Loucy (cell line): Measurements from ENCODE around the gene KCNS1.

Source experiments
- H2AFZ ChIP-seq: fragments of 200-600 bp; sonication (generic); 2 replicates; pipeline ENCODE4 v1.6.0; 2016; ENCODE audit warnings: antibody characterized with exemption, mild to moderate bottlenecking, low read length, moderate library complexity
- H3F3A ChIP-seq: fragments of 200-600 bp; 2 replicates; pipeline ENCODE4 v1.6.0; 2016; ENCODE audit warnings: antibody characterized with exemption, low read depth, mild to moderate bottlenecking
- H3K27me3 ChIP-seq: fragments of 200-600 bp; sonication (generic); 2 replicates; pipeline ENCODE4 v1.6.1; 2014; ENCODE audit warnings: low read length, mild to moderate bottlenecking; ENCODE audit not compliant: insufficient read depth, poor library complexity, severe bottlenecking
- H3K36me3 ChIP-seq: fragments of 200-600 bp; sonication (generic); 2 replicates; pipeline ENCODE4 v1.6.1; 2016; ENCODE audit warnings: low read length; ENCODE audit not compliant: insufficient read depth
- H3K4me1 ChIP-seq: fragments of 200-600 bp; sonication (generic); 2 replicates; pipeline ENCODE4 v1.5.1; 2014; ENCODE audit warnings: low read length, mild to moderate bottlenecking; ENCODE audit not compliant: insufficient read depth, poor library complexity, severe bottlenecking
- H3K4me2 ChIP-seq: fragments of 200-600 bp; sonication (generic); 2 replicates; pipeline ENCODE4 v1.6.0; 2014; ENCODE audit warnings: antibody characterized with exemption, low read length, low read depth, mild to moderate bottlenecking; ENCODE audit not compliant: poor library complexity, severe bottlenecking
- H3K4me3 ChIP-seq: fragments of 200-600 bp; sonication (generic); 2 replicates; pipeline ENCODE4 v1.5.1; 2014; ENCODE audit warnings: low read length, mild to moderate bottlenecking, mixed read lengths; ENCODE audit not compliant: poor library complexity, severe bottlenecking
- H3K79me2 ChIP-seq: fragments of 200-600 bp; sonication (generic); 2 replicates; pipeline ENCODE4 v1.6.1; 2014; ENCODE audit warnings: low read length; ENCODE audit not compliant: insufficient read depth
- H3K9ac ChIP-seq: fragments of 200-600 bp; sonication (generic); 2 replicates; pipeline ENCODE4 v1.6.0; 2014; ENCODE audit warnings: mild to moderate bottlenecking, low read depth, low read length, moderate library complexity; ENCODE audit not compliant: poor library complexity, severe bottlenecking
- H3K9me2 ChIP-seq: fragments of 200-600 bp; sonication (generic); replicated peaks from 2 replicates; pipeline ENCODE4 v1.6.1; 2016; ENCODE audit warnings: low read depth, low read length, mixed read lengths
- H3K9me3 ChIP-seq: fragments of 200-600 bp; sonication (generic); 2 replicates; pipeline ENCODE4 v1.6.1; 2014; ENCODE audit warnings: mild to moderate bottlenecking, antibody characterized with exemption, low read length, low read depth; ENCODE audit not compliant: insufficient read depth
- H4K20me1 ChIP-seq: fragments of 200-600 bp; sonication (generic); 2 replicates; pipeline ENCODE4 v1.6.0; 2014; ENCODE audit warnings: antibody characterized with exemption, low read length, mild to moderate bottlenecking; ENCODE audit not compliant: insufficient read depth, poor library complexity, severe bottlenecking
- CTCF ChIP-seq: fragments of 200-600 bp; sonication (generic); conservative IDR thresholded peaks from 2 replicates; pipeline ENCODE4 v1.5.1; 2014; ENCODE audit warnings: mild to moderate bottlenecking, antibody characterized with exemption, low read length
- EZH2phosphoT487 ChIP-seq: fragments of 200-600 bp; IDR thresholded peaks from 2 replicates; pipeline ENCODE4 v1.6.1; 2018; ENCODE audit warnings: antibody characterized with exemption, mild to moderate bottlenecking, moderate library complexity, borderline replicate concordance

Gene KCNS1

GRCh38 chr20:45085867-45086266 lies 15.1 kb downstream of the KCNS1 start:
- H3K9me3 ChIP-seq = no peaks in the 10 kb centered on the region; the same call in 1 of the 2 replicates
- peak overlapping the region; percentile 3 for H3K4me2 ChIP-seq
- no peaks in the 10 kb centered on the region for H3F3A ChIP-seq
- no peak overlapping the region for H2AFZ ChIP-seq
- H3K4me1 ChIP-seq = peaks cover 26% of the 10 kb centered on the region
- H3K27me3 ChIP-seq = no peaks in the 10 kb centered on the region
- H3K9me2 ChIP-seq = no peaks in the 10 kb centered on the region
- no peaks in the 10 kb centered on the region for H4K20me1 ChIP-seq
- peaks cover 15% of the 10 kb centered on the region; the same call in 1 of the 2 replicates for H3K36me3 ChIP-seq
- H3K9ac ChIP-seq = no peak overlapping the region
- H3K79me2 ChIP-seq = no peaks in the 10 kb centered on the region
- no peak for TF ChIP-seq CTCF
- no peak for TF ChIP-seq EZH2phosphoT487
- no peak overlapping the region for H3K4me3 ChIP-seq

- H2AFZ ChIP-seq = no peak overlapping the region
- TF ChIP-seq EZH2phosphoT487 (no peak), CTCF (no peak)
- peak overlapping the region; percentile 3 for H3K4me2 ChIP-seq
- peaks cover 15% of the 10 kb centered on the region; the same call in 1 of the 2 replicates for H3K36me3 ChIP-seq
- H3K27me3 ChIP-seq = no peaks in the 10 kb centered on the region
- no peaks in the 10 kb centered on the region for H4K20me1 ChIP-seq
- no peaks in the 10 kb centered on the region for H3K9me2 ChIP-seq
- no peaks in the 10 kb centered on the region for H3K79me2 ChIP-seq
- H3K9me3 ChIP-seq = no peaks in the 10 kb centered on the region; the same call in 1 of the 2 replicates
- H3K4me1 ChIP-seq = peaks cover 26% of the 10 kb centered on the region
- H3K4me3 ChIP-seq = no peak overlapping the region
- H3K9ac ChIP-seq = no peak overlapping the region
- no peaks in the 10 kb centered on the region for H3F3A ChIP-seq
Observed at GRCh38 chr20:45085289-45085688, 15.6 kb downstream of the KCNS1 start.

- peaks cover 30% of the 10 kb centered on the region; the same call in 1 of the 2 replicates for H3K36me3 ChIP-seq
- H3K4me1 ChIP-seq = peaks cover 26% of the 10 kb centered on the region
- no peak for TF ChIP-seq CTCF
- no peak for TF ChIP-seq EZH2phosphoT487
- H3F3A ChIP-seq = no peaks in the 10 kb centered on the region
- no peaks in the 10 kb centered on the region for H3K79me2 ChIP-seq
- H3K9ac ChIP-seq = no peak overlapping the region
- no peaks in the 10 kb centered on the region; the same call in 1 of the 2 replicates for H3K9me3 ChIP-seq
- H3K27me3 ChIP-seq = no peaks in the 10 kb centered on the region
- no peak overlapping the region for H3K4me2 ChIP-seq
- no peaks in the 10 kb centered on the region for H3K9me2 ChIP-seq
- H2AFZ ChIP-seq = no peak overlapping the region
- H3K4me3 ChIP-seq = no peak overlapping the region
- H4K20me1 ChIP-seq = no peaks in the 10 kb centered on the region
Observed at GRCh38 chr20:45083127-45083526, 17.8 kb downstream of the KCNS1 start.
